Lower lobe of right lung (tissue), 2 donors: ENCODE measurements around the gene TAF9B. TPM values are rescaled to one million over a fixed set of nuclear protein-coding genes. Genes with fewer than 3 reads are reported as not detected.

Experiments
- ATAC-seq, 2 donors: fragments of 200-7000 bp; cut with Tn5 transposase; one replicate each; pipeline ENCODE4 v1.9.1; 2020 to 2022; ENCODE audit warnings: mild to moderate bottlenecking in 2 of 2, moderate library complexity in 2 of 2
- DNase-seq: peaks from one replicate; pipeline ENCODE4 v3.0.0-alpha.2; 2020
- H3K27ac ChIP-seq: fragments of 200-600 bp; one replicate; pipeline ENCODE4 v1.8.0; 2022
- H3K27me3 ChIP-seq: fragments of 200-600 bp; one replicate; pipeline ENCODE4 v1.8.0; 2022; ENCODE audit warnings: low read depth
- H3K36me3 ChIP-seq: fragments of 200-600 bp; one replicate; pipeline ENCODE4 v1.8.0; 2022; ENCODE audit warnings: mild to moderate bottlenecking
- H3K4me1 ChIP-seq: fragments of 200-600 bp; one replicate; pipeline ENCODE4 v1.8.0; 2022
- H3K4me3 ChIP-seq: fragments of 200-600 bp; one replicate; pipeline ENCODE4 v1.8.0; 2022; ENCODE audit warnings: mild to moderate bottlenecking
- H3K9me3 ChIP-seq: fragments of 200-600 bp; one replicate; pipeline ENCODE4 v1.8.0; 2022
- intact Hi-C: fragments of 100-400 bp; cut with DNase I; formaldehyde crosslinking; loops from one replicate; pipeline ENCODE4 v1.11.0; 2022
- total RNA-seq: library from RNA; stranded (reverse); fragmentation: NEBNext Ultra II Directional; extraction: Animal tissue kit (Norgen Biotek cat#: 25700); gene quantifications from one replicate; pipeline ENCODE4 v1.2.1, GENCODE V29; 2021
- TF ChIP-seq, protein P1 (sequence below): fragments of 200-600 bp; IDR thresholded peaks from one replicate; pipeline ENCODE4 v1.8.0; 2022; ENCODE audit warnings: antibody characterized with exemption, mild to moderate bottlenecking
- donor health status: DM: no; HTN: yes; CAD: no; lungs with severe emphysema.

Gene TAF9B
- total RNA-seq, 1 donor from 2014 or later: 12.5 TPM

DNA sequence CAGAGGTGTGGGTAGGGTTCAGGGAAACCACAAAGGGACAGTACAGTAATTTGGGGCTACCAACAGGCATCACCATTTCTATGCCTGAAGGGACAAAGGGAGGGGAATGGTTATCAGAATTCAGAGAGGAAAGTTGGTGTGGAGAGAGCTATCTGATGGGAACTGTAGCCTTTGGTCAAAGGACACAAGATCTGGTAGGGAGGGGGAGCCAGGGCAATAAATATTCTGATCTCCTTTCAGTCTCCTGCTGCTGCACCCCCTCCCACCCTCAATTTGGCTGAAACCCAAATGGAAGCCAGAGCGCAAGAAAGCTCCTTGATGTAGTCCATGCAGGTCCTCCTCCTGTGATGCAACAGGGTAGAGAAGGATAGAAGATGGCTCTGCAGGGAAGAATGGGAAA is 20.8 kb downstream of the TAF9B start:
- DNase-seq: no peak
- H3K36me3 ChIP-seq: peaks cover 97% of the 10 kb centered on the region

GRCh38 chrX:78116766-78117165 is 22.7 kb downstream of the TAF9B start:
- TF ChIP-seq, protein P1, sequence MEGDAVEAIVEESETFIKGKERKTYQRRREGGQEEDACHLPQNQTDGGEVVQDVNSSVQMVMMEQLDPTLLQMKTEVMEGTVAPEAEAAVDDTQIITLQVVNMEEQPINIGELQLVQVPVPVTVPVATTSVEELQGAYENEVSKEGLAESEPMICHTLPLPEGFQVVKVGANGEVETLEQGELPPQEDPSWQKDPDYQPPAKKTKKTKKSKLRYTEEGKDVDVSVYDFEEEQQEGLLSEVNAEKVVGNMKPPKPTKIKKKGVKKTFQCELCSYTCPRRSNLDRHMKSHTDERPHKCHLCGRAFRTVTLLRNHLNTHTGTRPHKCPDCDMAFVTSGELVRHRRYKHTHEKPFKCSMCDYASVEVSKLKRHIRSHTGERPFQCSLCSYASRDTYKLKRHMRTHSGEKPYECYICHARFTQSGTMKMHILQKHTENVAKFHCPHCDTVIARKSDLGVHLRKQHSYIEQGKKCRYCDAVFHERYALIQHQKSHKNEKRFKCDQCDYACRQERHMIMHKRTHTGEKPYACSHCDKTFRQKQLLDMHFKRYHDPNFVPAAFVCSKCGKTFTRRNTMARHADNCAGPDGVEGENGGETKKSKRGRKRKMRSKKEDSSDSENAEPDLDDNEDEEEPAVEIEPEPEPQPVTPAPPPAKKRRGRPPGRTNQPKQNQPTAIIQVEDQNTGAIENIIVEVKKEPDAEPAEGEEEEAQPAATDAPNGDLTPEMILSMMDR: no peak
- Histone ChIP-seq H3K4me3 (no peak overlapping the region), H3K4me1 (no peaks in the 10 kb centered on the region), H3K27me3 (no peaks in the 10 kb centered on the region), H3K27ac (no peak overlapping the region), H3K36me3 (peaks cover 92% of the 10 kb centered on the region), H3K9me3 (no peaks in the 10 kb centered on the region)
- DNase-seq (no peak), ATAC-seq (no peak)
- intact Hi-C loops: no loop called here

More for the DNA sequence above, 20.8 kb downstream of the TAF9B start:
- Histone ChIP-seq H3K27me3 (no peaks in the 10 kb centered on the region), H3K9me3 (no peaks in the 10 kb centered on the region), H3K4me1 (no peaks in the 10 kb centered on the region), H3K4me3 (no peak overlapping the region), H3K27ac (no peak overlapping the region)
- TF ChIP-seq, protein P1: no peak
- ATAC-seq: no peak
- intact Hi-C loops: no loop called here

GRCh38 chrX:78116365-78116764 is 23.1 kb downstream of the TAF9B start:
- Histone ChIP-seq H3K27ac (no peak overlapping the region), H3K4me1 (no peaks in the 10 kb centered on the region), H3K27me3 (no peaks in the 10 kb centered on the region), H3K9me3 (no peaks in the 10 kb centered on the region), H3K4me3 (no peak overlapping the region), H3K36me3 (peaks cover 92% of the 10 kb centered on the region)
- ATAC-seq: no peak
- intact Hi-C loops: no loop called here
- TF ChIP-seq, protein P1: no peak
- DNase-seq: no peak

DNA sequence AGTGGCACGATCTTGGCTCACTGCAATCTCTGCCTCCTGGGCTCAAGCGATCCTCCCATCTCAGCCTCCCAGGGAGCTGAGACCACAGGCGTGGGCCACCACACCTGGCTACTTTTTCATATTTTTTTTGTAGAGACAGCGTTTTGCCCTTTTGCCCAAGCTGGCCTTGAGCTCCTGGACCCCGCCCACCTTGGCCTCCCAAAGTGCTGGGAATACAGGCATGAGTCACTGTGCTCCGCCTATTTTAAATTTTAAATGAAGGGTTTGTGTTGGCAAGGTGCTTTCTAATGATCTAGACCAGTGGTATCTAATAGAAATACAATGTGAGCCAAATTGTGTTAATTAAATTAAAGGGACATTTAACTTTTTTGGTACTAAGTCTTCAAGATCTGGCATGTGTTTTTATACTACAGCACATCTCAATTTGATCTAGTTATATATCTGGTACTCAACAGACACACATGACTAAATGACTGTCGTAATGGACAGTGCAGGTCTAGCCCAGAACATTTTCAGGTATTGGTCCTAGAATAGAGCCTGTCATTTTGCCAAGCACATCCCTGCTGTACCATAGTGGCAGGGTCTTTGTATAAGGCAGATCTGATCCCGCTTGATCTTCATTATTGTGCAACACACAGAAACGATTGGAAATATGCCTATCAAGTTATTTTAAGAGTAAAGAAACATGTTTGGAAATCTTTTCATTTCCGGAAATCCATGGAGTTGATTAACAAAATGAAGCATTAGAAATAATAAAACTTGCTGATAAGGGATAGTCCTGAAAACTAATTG is 28.1 kb downstream of the TAF9B start:
- intact Hi-C loops: no loop called here
- ATAC-seq (no peak), DNase-seq (no peak)
- Histone ChIP-seq H3K4me3 (no peak overlapping the region), H3K36me3 (peaks cover 49% of the 10 kb centered on the region), H3K27ac (no peak overlapping the region), H3K27me3 (no peaks in the 10 kb centered on the region), H3K4me1 (peaks cover 29% of the 10 kb centered on the region), H3K9me3 (no peaks in the 10 kb centered on the region)
- TF ChIP-seq, protein P1: no peak

- intact Hi-C loops: no loop called here
- TF ChIP-seq, protein P1: no peak
- ATAC-seq: no peak
- Histone ChIP-seq H3K4me3 (no peak overlapping the region), H3K4me1 (peaks cover 41% of the 10 kb centered on the region), H3K27me3 (no peaks in the 10 kb centered on the region), H3K9me3 (no peaks in the 10 kb centered on the region), H3K27ac (no peak overlapping the region), H3K36me3 (peaks cover 31% of the 10 kb centered on the region)
- no peak for DNase-seq
Measured at GRCh38 chrX:78109458-78109857, 30.0 kb downstream of the TAF9B start.
